H9 (cell line): ENCODE data around the gene ANKK1. TPM values are rescaled to one million over a fixed set of nuclear protein-coding genes. Genes with fewer than 3 reads are reported as not detected.

Experiments used
- DNase-seq: peaks from one replicate; pipeline ENCODE4 v3.0.0-alpha.2; 2017
- H2AFZ ChIP-seq: one replicate; pipeline ENCODE4 v1.6.1; 2013; ENCODE audit warnings: mild to moderate bottlenecking, low read length, control low read depth, moderate library complexity
- H2AK5ac ChIP-seq: 2 replicates; pipeline ENCODE4 v1.6.1; 2013; ENCODE audit warnings: low read length, control low read depth, mixed read lengths; ENCODE audit not compliant: insufficient read length
- H2BK120ac ChIP-seq: one replicate; pipeline ENCODE4 v1.6.1; 2013; ENCODE audit warnings: low read depth, mild to moderate bottlenecking, low read length, control low read depth, inconsistent platforms; ENCODE audit not compliant: poor library complexity, severe bottlenecking
- H2BK12ac ChIP-seq: 2 replicates; pipeline ENCODE4 v1.6.1; 2013; ENCODE audit warnings: low read length, control low read depth, mixed read lengths, low read depth; ENCODE audit not compliant: insufficient read length
- H2BK15ac ChIP-seq: 2 replicates; pipeline ENCODE4 v1.6.1; 2013; ENCODE audit warnings: low read depth, low read length, control low read depth
- H2BK20ac ChIP-seq: one replicate; pipeline ENCODE4 v1.6.1; 2013; ENCODE audit warnings: low read depth, mild to moderate bottlenecking, low read length, control low read depth, inconsistent platforms; ENCODE audit not compliant: poor library complexity, severe bottlenecking
- H2BK5ac ChIP-seq: 2 replicates; pipeline ENCODE4 v1.6.1; 2013; ENCODE audit warnings: low read length, control low read depth, mixed read lengths; ENCODE audit not compliant: insufficient read length
- H3K14ac ChIP-seq: 2 replicates; pipeline ENCODE4 v1.6.1; 2013; ENCODE audit warnings: low read length, control low read depth; ENCODE audit not compliant: insufficient read depth
- H3K18ac ChIP-seq: 2 replicates; pipeline ENCODE4 v1.6.1; 2013; ENCODE audit warnings: low read depth, mild to moderate bottlenecking, mixed read lengths, low read length, control low read depth; ENCODE audit not compliant: insufficient read length
- H3K23ac ChIP-seq: 2 replicates; pipeline ENCODE4 v1.6.1; 2013; ENCODE audit warnings: low read length, control low read depth, mixed read lengths, low read depth; ENCODE audit not compliant: insufficient read length
- H3K23me2 ChIP-seq: 2 replicates; pipeline ENCODE4 v1.6.1; 2013; ENCODE audit warnings: low read depth, mild to moderate bottlenecking, mixed read lengths, low read length, control low read depth; ENCODE audit not compliant: insufficient read length, poor library complexity, severe bottlenecking
- H3K27ac ChIP-seq: 2 replicates; pipeline ENCODE4 v1.5.1; 2013; ENCODE audit warnings: low read length, control low read depth, mixed read lengths, low read depth; ENCODE audit not compliant: insufficient read length
- H3K27me3 ChIP-seq: 2 replicates; pipeline ENCODE4 v1.6.1; 2013; ENCODE audit warnings: low read length, control low read depth, inconsistent platforms; ENCODE audit not compliant: insufficient read depth
- H3K4ac ChIP-seq: 2 replicates; pipeline ENCODE4 v1.6.1; 2013; ENCODE audit warnings: low read depth, mild to moderate bottlenecking, control low read depth, inconsistent platforms, low read length, moderate library complexity
- H3K4me1 ChIP-seq: 2 replicates; pipeline ENCODE4 v1.6.1; 2013; ENCODE audit warnings: low read length, control low read depth, inconsistent platforms; ENCODE audit not compliant: insufficient read depth
- H3K4me2 ChIP-seq: 2 replicates; pipeline ENCODE4 v1.6.1; 2013; ENCODE audit warnings: low read length, control low read depth, mixed read lengths; ENCODE audit not compliant: insufficient read length, insufficient read depth
- H3K56ac ChIP-seq: 2 replicates; pipeline ENCODE4 v1.6.1; 2013; ENCODE audit warnings: low read depth, mild to moderate bottlenecking, mixed read lengths, low read length, control low read depth; ENCODE audit not compliant: insufficient read length
- H3K79me1 ChIP-seq: 2 replicates; pipeline ENCODE4 v1.6.1; 2013; ENCODE audit warnings: low read depth, mild to moderate bottlenecking, moderate library complexity, low read length, control low read depth, inconsistent platforms; ENCODE audit not compliant: insufficient read depth, poor library complexity, severe bottlenecking
- H3K79me2 ChIP-seq: 2 replicates; pipeline ENCODE4 v1.6.1; 2013; ENCODE audit warnings: low read length, control low read depth, inconsistent platforms; ENCODE audit not compliant: insufficient read depth
- H3K9ac ChIP-seq: 2 replicates; pipeline ENCODE4 v1.6.1; 2013; ENCODE audit warnings: low read length, control low read depth, mixed read lengths; ENCODE audit not compliant: insufficient read length; ENCODE audit errors: extremely low read depth
- H3K9me3 ChIP-seq: one replicate; pipeline ENCODE4 v1.6.1; 2013; ENCODE audit warnings: low read depth, low read length, inconsistent platforms; ENCODE audit not compliant: control insufficient read depth
- H3T11ph ChIP-seq: one replicate; pipeline ENCODE4 v1.6.1; 2013; ENCODE audit warnings: mild to moderate bottlenecking, low read length, control low read depth, inconsistent platforms
- H4K20me1 ChIP-seq: one replicate; pipeline ENCODE4 v1.6.1; 2013; ENCODE audit not compliant: control insufficient read depth, insufficient read length, insufficient read depth
- H4K5ac ChIP-seq: 2 replicates; pipeline ENCODE4 v1.6.1; 2013; ENCODE audit warnings: low read depth, mild to moderate bottlenecking, mixed read lengths, low read length, control low read depth; ENCODE audit not compliant: insufficient read length
- H4K8ac ChIP-seq: replicated peaks from 2 replicates; pipeline ENCODE4 v1.6.1; 2013; ENCODE audit warnings: low read length, control low read depth, mixed read lengths, low read depth; ENCODE audit not compliant: insufficient read length
- H4K91ac ChIP-seq: 2 replicates; pipeline ENCODE4 v1.6.1; 2013; ENCODE audit warnings: low read depth, mild to moderate bottlenecking, moderate library complexity, mixed read lengths, low read length, control low read depth; ENCODE audit not compliant: insufficient read length
- H3K27ac Mint-ChIP-seq, 3 experiments: 2 replicates in 2 of 3; 3 replicates in 1 of 3; pipeline ENCODE4 v1.8.0; 2020 to 2021; ENCODE audit warnings: mixed read lengths in 3 of 3, mild to moderate bottlenecking in 1 of 3, moderate library complexity in 1 of 3
- H3K27me3 Mint-ChIP-seq: 2 replicates; pipeline ENCODE4 v1.8.0; 2021; ENCODE audit warnings: low read depth, mild to moderate bottlenecking, moderate library complexity, mixed read lengths
- H3K36me3 Mint-ChIP-seq, 3 experiments: 2 replicates in 2 of 3; 3 replicates in 1 of 3; pipeline ENCODE4 v1.8.0; 2020 to 2021; ENCODE audit warnings: low read depth in 3 of 3, mixed read lengths in 3 of 3; ENCODE audit not compliant: insufficient read depth in 1 of 3
- H3K4me1 Mint-ChIP-seq, 2 experiments: 2 replicates each; pipeline ENCODE4 v1.8.0; 2020; ENCODE audit warnings: mixed read lengths in 2 of 2
- H3K4me3 Mint-ChIP-seq, 2 experiments: 2 replicates in 1 of 2; 3 replicates in 1 of 2; pipeline ENCODE4 v1.8.0; 2020 to 2021; ENCODE audit warnings: mild to moderate bottlenecking in 2 of 2, mixed read lengths in 2 of 2, moderate library complexity in 1 of 2
- H3K9me3 Mint-ChIP-seq, 2 experiments: 2 replicates in 1 of 2; 3 replicates in 1 of 2; pipeline ENCODE4 v1.8.0; 2020; ENCODE audit warnings: mild to moderate bottlenecking in 2 of 2, mixed read lengths in 2 of 2, moderate library complexity in 1 of 2
- WGBS: extraction: QIAGEN DNeasy Blood & Tissue Kit; methylation state at CpG from one replicate; pipeline ENCODE4 v1.1.7; 2013; ENCODE audit warnings: missing lambda C conversion rate, low lambda C conversion rate, mixed read lengths; ENCODE audit not compliant: insufficient read length; ENCODE audit errors: extremely low coverage; 5-methylcytosine and 5-hydroxymethylcytosine counted together
- total RNA-seq: library from RNA; stranded (reverse); gene quantifications from 2 replicates; pipeline ENCODE4 v1.2.1, GENCODE V29; 2021
- TF ChIP-seq, protein P1 (sequence below): fragments of 200-600 bp; sonication (generic); conservative IDR thresholded peaks from 3 replicates; pipeline ENCODE4 v1.8.0; 2021; ENCODE audit warnings: antibody characterized with exemption, mild to moderate bottlenecking

The ANKK1 gene
- total RNA-seq, 1 experiment from 2014 or later, result 0.20 TPM

DNA sequence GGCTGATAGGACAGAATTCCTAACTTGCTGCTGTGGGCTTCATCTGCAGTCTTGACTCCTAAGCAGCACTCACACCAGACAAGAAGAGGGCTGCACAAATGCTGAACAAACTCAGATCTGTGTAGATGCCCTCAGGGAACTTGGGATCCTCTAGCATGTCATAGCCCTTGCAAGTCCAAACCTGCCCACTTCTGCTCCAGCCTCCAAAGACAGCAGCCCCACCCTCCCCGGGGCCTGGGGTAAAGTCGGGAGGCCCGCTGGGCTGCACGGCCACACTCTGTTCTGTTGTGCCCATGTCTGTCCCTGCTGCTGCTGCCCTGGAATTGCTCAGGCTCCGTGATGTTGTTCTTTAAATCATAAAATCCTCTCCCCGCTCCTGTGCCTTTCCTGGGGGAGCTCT lies 59.4 kb downstream of the ANKK1 start:
- peaks cover 4% of the 10 kb centered on the region for H3K27me3 Mint-ChIP-seq
- no peak overlapping the region for H3K27ac ChIP-seq
- H3T11ph ChIP-seq, result no peak overlapping the region

More for the DNA sequence above, 59.4 kb downstream of the ANKK1 start:
- Histone ChIP-seq H4K91ac (no peak overlapping the region), H3K79me1 (no peaks in the 10 kb centered on the region), H2BK20ac (no peak overlapping the region), H2BK120ac (no peak overlapping the region), H3K4ac (no peak overlapping the region), H4K8ac (no peak overlapping the region), H2BK12ac (no peak overlapping the region), H3K9me3 (no peaks in the 10 kb centered on the region), H3K18ac (no peak overlapping the region), H3K9ac (no peak overlapping the region), H3K27me3 (no peaks in the 10 kb centered on the region), H2AFZ (no peak overlapping the region), H3K23ac (no peak overlapping the region), H3K4me2 (no peak overlapping the region), H2AK5ac (no peak overlapping the region), H4K5ac (no peak overlapping the region), H3K23me2 (no peaks in the 10 kb centered on the region), H2BK5ac (no peak overlapping the region), H4K20me1 (no peaks in the 10 kb centered on the region), H3K4me1 (no peaks in the 10 kb centered on the region), H2BK15ac (no peak overlapping the region), H3K14ac (no peak overlapping the region), H3K56ac (no peak overlapping the region), H3K79me2 (no peaks in the 10 kb centered on the region)
- H3K36me3 Mint-ChIP-seq, result no peaks in the 10 kb centered on the region
- WGBS, result no CpG with 5 or more reads among the region's 6 CpGs
- H3K9me3 Mint-ChIP-seq, result no peaks in the 10 kb centered on the region
- peaks cover 1 to 4% of the 10 kb centered on the region in 2 experiments; a peak in 1 of 4 replicates for H3K4me1 Mint-ChIP-seq
- DNase-seq, result no peak
- TF ChIP-seq, protein P1, sequence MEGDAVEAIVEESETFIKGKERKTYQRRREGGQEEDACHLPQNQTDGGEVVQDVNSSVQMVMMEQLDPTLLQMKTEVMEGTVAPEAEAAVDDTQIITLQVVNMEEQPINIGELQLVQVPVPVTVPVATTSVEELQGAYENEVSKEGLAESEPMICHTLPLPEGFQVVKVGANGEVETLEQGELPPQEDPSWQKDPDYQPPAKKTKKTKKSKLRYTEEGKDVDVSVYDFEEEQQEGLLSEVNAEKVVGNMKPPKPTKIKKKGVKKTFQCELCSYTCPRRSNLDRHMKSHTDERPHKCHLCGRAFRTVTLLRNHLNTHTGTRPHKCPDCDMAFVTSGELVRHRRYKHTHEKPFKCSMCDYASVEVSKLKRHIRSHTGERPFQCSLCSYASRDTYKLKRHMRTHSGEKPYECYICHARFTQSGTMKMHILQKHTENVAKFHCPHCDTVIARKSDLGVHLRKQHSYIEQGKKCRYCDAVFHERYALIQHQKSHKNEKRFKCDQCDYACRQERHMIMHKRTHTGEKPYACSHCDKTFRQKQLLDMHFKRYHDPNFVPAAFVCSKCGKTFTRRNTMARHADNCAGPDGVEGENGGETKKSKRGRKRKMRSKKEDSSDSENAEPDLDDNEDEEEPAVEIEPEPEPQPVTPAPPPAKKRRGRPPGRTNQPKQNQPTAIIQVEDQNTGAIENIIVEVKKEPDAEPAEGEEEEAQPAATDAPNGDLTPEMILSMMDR, result no peak
- H3K27ac Mint-ChIP-seq, result no peak overlapping the region
- no peak overlapping the region for H3K4me3 Mint-ChIP-seq
